ENCODE results near the gene BHLHE23. TPM values are rescaled to one million over a fixed set of nuclear protein-coding genes. Genes with fewer than 3 reads are reported as not detected.
"Not testable (repeated sequence)": the region's sequence is repeated elsewhere in the genome, so short reads cannot be mapped to it uniquely, and the experiment has no call there.

The BHLHE23 gene
- total RNA-seq, 4 donors from 2014 or later: not detected

- H3K4me3 ChIP-seq: no peak overlapping the region
- TF ChIP-seq POLR2A (IDR thresholded peaks at IDR 0.05) (no peak), CTCF (IDR thresholded peaks at IDR 0.05) (no peak)
- no peaks in the 10 kb centered on the region for H3K9me3 ChIP-seq
- no peaks in the 10 kb centered on the region for H3K36me3 ChIP-seq
- intact Hi-C loops (cut with DNase I; ENCODE audit: low total_unique reads): loop anchor here (5.0 kb wide), 1 partner anchor 276 kb away; no protein-coding TSS in a partner anchor
- H3K4me1 ChIP-seq: no peaks in the 10 kb centered on the region
- H3K27ac ChIP-seq: no peak overlapping the region
- no peak for DNase-seq
- peaks cover 0 to 10% of the 10 kb centered on the region in 2 donors for H3K27me3 ChIP-seq
Measured at GRCh38 chr20:63036291-63036690, 29.5 kb upstream of the BHLHE23 start.

GRCh38 chr20:63035603-63036185 lies 28.9 kb upstream of the BHLHE23 start:
- Histone ChIP-seq H3K9me3 (no peaks in the 10 kb centered on the region), H3K4me3 (no peak overlapping the region), H3K27ac (no peak overlapping the region), H3K4me1 (no peaks in the 10 kb centered on the region), H3K27me3 (peaks cover 0 to 10% of the 10 kb centered on the region in 2 donors), H3K36me3 (no peaks in the 10 kb centered on the region)
- no peak for DNase-seq
- intact Hi-C loops (cut with DNase I; ENCODE audit: low total_unique reads): loop anchor here (5.0 kb wide), 1 partner anchor 277 kb away; no protein-coding TSS in a partner anchor
- TF ChIP-seq POLR2A (IDR thresholded peaks at IDR 0.05) (no peak), CTCF (IDR thresholded peaks at IDR 0.05) (no peak)

- DNase-seq, H3K27ac ChIP-seq, H3K36me3 ChIP-seq, H3K4me1 ChIP-seq, H3K9me3 ChIP-seq, H3K4me3 ChIP-seq: not testable (repeated sequence)
- intact Hi-C loops (cut with DNase I; ENCODE audit: low total_unique reads): loop anchor here (5.0 kb wide), 1 partner anchor 277 kb away; no protein-coding TSS in a partner anchor
- H3K27me3 ChIP-seq: peaks cover 3 to 12% of the 10 kb centered on the region in 2 donors
Measured at GRCh38 chr20:63034710-63035602, 28.2 kb upstream of the BHLHE23 start.

GRCh38 chr20:63033794-63034709 lies 27.3 kb upstream of the BHLHE23 start:
- no peaks in the 10 kb centered on the region for H3K36me3 ChIP-seq
- H3K27me3 ChIP-seq: peaks cover 3 to 6% of the 10 kb centered on the region in 2 donors
- no peak overlapping the region for H3K4me3 ChIP-seq
- TF ChIP-seq CTCF (IDR thresholded peaks at IDR 0.05) (no peak), POLR2A (IDR thresholded peaks at IDR 0.05) (no peak)
- no peak overlapping the region for H3K27ac ChIP-seq
- H3K9me3 ChIP-seq: no peaks in the 10 kb centered on the region
- no peaks in the 10 kb centered on the region for H3K4me1 ChIP-seq
- DNase-seq: no peak
- intact Hi-C loops (cut with DNase I; ENCODE audit: low total_unique reads): no loop called here

Data from uterus (tissue), 4 donors.